Measurements from ENCODE around the gene ETS1.

GRCh38 chr11:128411150-128411549 is 176.2 kb downstream of the ETS1 start:
- TF ChIP-seq POLR2AphosphoS5 (IDR thresholded peaks at IDR 0.05; ENCODE audit: low read depth, low read length) (no peak), REST (IDR thresholded peaks at IDR 0.05; ENCODE audit: insufficient read depth in 1 of 2, low read depth in 2 of 2, low read length in 2 of 2) (no peak), SIN3A (IDR thresholded peaks at IDR 0.05; ENCODE audit: borderline replicate concordance, insufficient read depth, low read length) (no peak), TAF1 (IDR thresholded peaks at IDR 0.05; ENCODE audit: borderline replicate concordance, insufficient read depth, low read length) (no peak), FOXP2 (optimal IDR thresholded peaks at IDR 0.05; ENCODE audit: borderline replicate concordance, extremely low read depth, extremely low read length, insufficient read depth) (no peak)
